Activated CD4-positive, alpha-beta T cell treated with anti-CD3 and anti-CD28 coated beads, Interleukin-2, amount 50 U/mL, for 1 hour (primary cell): ENCODE results near the gene FAM168A.

ENCODE experiments used
- DNase-seq: peaks from one replicate; pipeline ENCODE4 v3.0.0-alpha.2; 2020

FAM168A gene

GRCh38 chr11:73360743-73361369 lies 237.1 kb downstream of the FAM168A start:
- DNase-seq, result no peak

GRCh38 chr11:73359930-73360742 lies 237.8 kb downstream of the FAM168A start:
- peak; percentile 39 for DNase-seq

GRCh38 chr11:73359341-73359740 lies 238.6 kb downstream of the FAM168A start:
- DNase-seq, result no peak

GRCh38 chr11:73358071-73358470 lies 239.8 kb downstream of the FAM168A start:
- no peak for DNase-seq

- DNase-seq, result no peak
Observed at GRCh38 chr11:73356979-73357860, 240.7 kb downstream of the FAM168A start.

GRCh38 chr11:73355109-73355508 lies 242.8 kb downstream of the FAM168A start:
- no peak for DNase-seq

- no peak for DNase-seq
Observed at GRCh38 chr11:73353422-73353821, 244.5 kb downstream of the FAM168A start.

- peak; percentile 55 for DNase-seq
Observed at GRCh38 chr11:73350908-73351636, 246.8 kb downstream of the FAM168A start.
